Aorta (tissue), 5 donors: ENCODE measurements around the gene CARMIL3. TPM values are rescaled to one million over a fixed set of nuclear protein-coding genes. Genes with fewer than 3 reads are reported as not detected.

Experiments used
- ATAC-seq: fragments of 200-7000 bp; cut with Tn5 transposase; one replicate; pipeline ENCODE4 v1.9.1; 2022; ENCODE audit warnings: moderate library complexity; ENCODE audit not compliant: low FRiP score
- DNase-seq, 2 donors: peaks; one replicate each; pipeline ENCODE4 v3.0.0-alpha.2; 2020
- H3K27ac ChIP-seq, 2 donors: one replicate each; pipeline ENCODE4 v1.5.1; 2013; ENCODE audit warnings: low read length in 2 of 2, mild to moderate bottlenecking in 2 of 2, moderate library complexity in 2 of 2, control low read depth in 1 of 2, inconsistent platforms in 1 of 2, low read depth in 1 of 2
- H3K27me3 ChIP-seq, 2 donors: one replicate each; pipeline ENCODE4 v1.6.1; 2013; ENCODE audit warnings: control low read depth in 1 of 2, low read length in 1 of 2, mild to moderate bottlenecking in 1 of 2, moderate library complexity in 1 of 2; ENCODE audit not compliant: insufficient read depth in 2 of 2, control insufficient read depth in 1 of 2
- H3K36me3 ChIP-seq, 2 donors: one replicate each; pipeline ENCODE4 v1.6.1; 2013; ENCODE audit warnings: control low read depth in 1 of 2, low read length in 1 of 2, mild to moderate bottlenecking in 1 of 2; ENCODE audit not compliant: insufficient read depth in 2 of 2, control insufficient read depth in 1 of 2
- H3K4me1 ChIP-seq, 2 donors: one replicate each; pipeline ENCODE4 v1.6.1; 2013; ENCODE audit warnings: low read length in 2 of 2, control low read depth in 1 of 2, mild to moderate bottlenecking in 1 of 2, moderate library complexity in 1 of 2; ENCODE audit not compliant: insufficient read depth in 2 of 2, control insufficient read depth in 1 of 2
- H3K4me3 ChIP-seq, 2 donors: one replicate each; pipeline ENCODE4 v1.5.1; 2013; ENCODE audit warnings: low read length in 2 of 2, control low read depth in 1 of 2, mild to moderate bottlenecking in 1 of 2
- H3K9me3 ChIP-seq: one replicate; pipeline ENCODE4 v1.6.1; 2013; ENCODE audit warnings: mild to moderate bottlenecking, low read length; ENCODE audit not compliant: control insufficient read depth
- WGBS, 2 donors: extraction: QIAGEN DNeasy Blood & Tissue Kit; methylation state at CpG; one replicate each; pipeline ENCODE4 v1.1.7; 2013; 5-methylcytosine and 5-hydroxymethylcytosine counted together
- intact Hi-C, 2 donors: fragments of 100-400 bp; cut with DNase I; formaldehyde crosslinking; loops; one replicate each; pipeline versions ENCODE4 v1.14.2 to v1.15.0; 2022
- polyA plus RNA-seq, 2 donors: library from polyadenylated mRNA; stranded (reverse); fragments of 200-250 nt; gene quantifications; one replicate each; pipeline ENCODE4 v1.2.3, GENCODE V29; 2013
- total RNA-seq, 2 donors: library from RNA; stranded (reverse); fragmentation: NEBNext Ultra II Directional; extraction: Animal tissue kit (Norgen Biotek cat#: 25700); gene quantifications; one replicate each; pipeline ENCODE4 v1.2.1, GENCODE V29; 2021
- donor health status: healthy with polysubstance abuse.
- donor health status: Bipolar disorder and iron deficiency.
- donor health status: DM: no; HTN: no; CAD: no.
- donor health status: DM: no; HTN: no; CAD: no.
- donor health status: DM: yes; HTN: yes; CAD: no.

Gene CARMIL3
- total and polyA plus RNA-seq, 4 donors: 0.24 to 0.43 (median 0.42) TPM; not detected in 1

DNA sequence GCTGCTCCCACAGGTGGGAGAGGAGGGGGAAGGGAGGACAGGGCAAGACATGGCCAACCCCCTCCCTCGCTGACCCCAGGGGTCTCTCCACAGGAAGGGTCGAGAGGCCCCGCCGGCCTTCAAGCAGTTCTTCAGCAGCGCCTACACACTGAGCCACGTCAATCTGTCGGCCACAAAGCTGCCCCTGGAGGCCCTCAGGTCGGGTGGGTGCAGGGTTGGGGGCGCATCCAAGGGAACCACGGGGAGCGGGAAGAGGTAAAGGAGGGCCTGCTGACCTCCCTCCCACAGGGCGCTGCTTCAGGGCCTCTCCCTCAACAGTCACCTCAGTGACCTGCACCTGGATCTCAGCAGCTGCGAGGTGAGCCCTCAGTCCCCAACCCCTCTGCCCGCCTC lies 6.1 kb downstream of the CARMIL3 start:
- intact Hi-C loops: loop anchor here (1.0 to 5.0 kb wide), 5 partner anchors 32 to 51 kb away; no protein-coding TSS in a partner anchor
- ATAC-seq: no peak
- H3K36me3 ChIP-seq: no peaks in the 10 kb centered on the region
- H3K4me1 ChIP-seq: no peaks in the 10 kb centered on the region
- 45 to 54% methylated on average over 14 of the region's 14 CpGs for WGBS, 2 donors
- H3K9me3 ChIP-seq: no peaks in the 10 kb centered on the region
- DNase-seq: peak in 1 of 2 donors; percentile 47
- no peak overlapping the region for H3K4me3 ChIP-seq
- no peak overlapping the region for H3K27ac ChIP-seq
- no peaks in the 10 kb centered on the region for H3K27me3 ChIP-seq

DNA sequence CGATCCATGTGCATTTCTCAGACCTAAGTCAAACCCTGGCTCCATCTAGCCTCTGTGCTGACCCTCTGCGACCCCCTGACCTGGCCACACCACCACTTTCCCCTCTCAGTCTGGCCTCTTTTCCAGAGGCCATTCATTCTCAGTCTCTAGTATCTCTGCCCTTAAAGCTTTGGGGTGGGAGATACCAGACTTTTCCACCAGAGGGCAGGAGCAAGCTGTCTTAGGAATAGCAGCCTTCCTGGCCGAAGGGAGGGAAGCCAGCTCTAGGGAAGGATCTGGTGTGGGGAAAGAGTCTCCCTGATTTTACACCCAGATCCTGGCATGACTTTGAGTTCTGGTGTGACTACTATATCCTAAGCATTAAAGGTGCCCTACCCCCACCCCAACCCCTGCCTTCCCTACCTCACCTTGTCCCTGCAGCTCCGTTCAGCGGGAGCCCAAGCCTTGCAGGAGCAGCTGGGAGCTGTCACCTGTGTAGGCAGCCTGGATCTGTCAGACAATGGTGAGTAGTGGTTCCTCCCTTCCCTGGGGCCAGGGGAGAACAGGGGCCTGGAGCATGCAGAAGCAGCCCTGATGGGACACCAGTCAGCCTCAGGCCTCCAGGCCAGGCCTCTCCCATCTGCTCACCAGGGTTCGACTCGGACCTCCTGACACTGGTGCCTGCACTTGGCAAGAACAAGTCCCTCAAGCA lies 6.6 kb downstream of the CARMIL3 start:
- no peaks in the 10 kb centered on the region for H3K9me3 ChIP-seq
- ATAC-seq: peak; percentile 49
- H3K36me3 ChIP-seq: no peaks in the 10 kb centered on the region
- 48 to 57% methylated on average over 7 of the region's 7 CpGs for WGBS, 2 donors
- H3K4me3 ChIP-seq: no peak overlapping the region
- H3K27me3 ChIP-seq: no peaks in the 10 kb centered on the region
- no peak overlapping the region for H3K27ac ChIP-seq
- peak; percentile 78 to 83 for DNase-seq
- intact Hi-C loops: loop anchor here (1.0 to 5.0 kb wide), 5 partner anchors 32 to 51 kb away; no protein-coding TSS in a partner anchor
- no peaks in the 10 kb centered on the region for H3K4me1 ChIP-seq

DNA sequence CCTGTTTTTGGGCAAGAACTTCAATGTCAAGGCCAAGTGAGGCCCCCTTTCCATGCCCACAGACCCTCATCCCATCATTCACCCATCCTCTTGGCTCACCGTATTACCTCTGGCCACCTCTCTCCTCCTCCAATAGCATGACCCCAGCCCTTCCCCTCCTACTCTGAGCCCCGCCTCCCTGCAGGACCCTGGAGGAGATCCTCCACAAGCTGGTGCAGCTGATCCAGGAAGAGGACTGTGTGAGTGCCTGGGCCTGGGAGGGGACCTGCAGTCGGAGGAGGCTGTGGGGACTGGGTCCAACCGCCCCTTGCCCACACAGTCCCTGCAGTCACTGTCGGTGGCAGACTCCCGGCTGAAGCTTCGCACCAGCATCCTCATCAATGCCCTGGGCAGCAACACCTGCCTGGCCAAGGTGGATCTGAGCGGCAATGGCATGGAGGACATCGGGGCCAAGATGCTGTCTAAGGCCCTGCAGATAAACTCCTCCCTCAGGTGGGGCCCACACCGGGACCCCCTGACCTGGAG lies 7.2 kb downstream of the CARMIL3 start:
- Histone ChIP-seq H3K4me3 (no peak overlapping the region), H3K4me1 (no peaks in the 10 kb centered on the region), H3K9me3 (no peaks in the 10 kb centered on the region), H3K36me3 (no peaks in the 10 kb centered on the region), H3K27ac (no peak overlapping the region), H3K27me3 (no peaks in the 10 kb centered on the region)
- WGBS, 2 donors: 87 to 96% methylated on average over 9 to 10 of the region's 10 CpGs
- intact Hi-C loops: loop anchor here (1.0 to 5.0 kb wide), 5 partner anchors 31 to 50 kb away; no protein-coding TSS in a partner anchor
- ATAC-seq (no peak), DNase-seq (peak; percentile 39 to 43)

DNA sequence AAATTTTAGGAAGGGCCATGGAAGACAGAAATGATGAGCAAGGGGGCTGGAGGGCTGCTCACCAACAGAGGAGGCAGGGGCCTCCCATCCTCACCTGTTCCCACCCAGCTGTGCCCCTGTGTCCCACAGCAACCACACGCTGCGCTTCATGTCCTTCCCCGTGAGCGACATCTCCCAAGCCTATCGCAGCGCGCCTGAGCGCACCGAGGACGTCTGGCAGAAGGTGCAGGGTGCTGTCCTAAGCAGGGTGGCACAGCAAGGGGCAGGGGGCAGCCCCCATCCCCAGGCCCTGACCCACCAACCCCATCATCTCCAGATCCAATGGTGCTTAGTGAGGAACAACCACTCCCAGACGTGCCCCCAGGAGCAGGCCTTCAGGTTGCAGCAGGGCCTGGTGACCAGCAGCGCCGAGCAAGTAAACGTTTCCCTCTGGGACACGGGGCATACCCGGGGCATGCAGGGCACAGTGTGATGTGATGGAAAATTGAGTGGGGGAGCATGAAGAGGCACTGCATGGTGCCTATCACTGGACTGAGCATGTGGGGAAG lies 8.1 kb downstream of the CARMIL3 start:
- 92 to 93% methylated on average over 16 of the region's 16 CpGs for WGBS, 2 donors
- no peak for ATAC-seq
- Histone ChIP-seq H3K9me3 (no peaks in the 10 kb centered on the region), H3K4me1 (no peaks in the 10 kb centered on the region), H3K27me3 (no peaks in the 10 kb centered on the region), H3K36me3 (no peaks in the 10 kb centered on the region), H3K27ac (no peak overlapping the region), H3K4me3 (no peak overlapping the region)
- DNase-seq: peak in 1 of 2 donors; percentile 66
- intact Hi-C loops: loop anchor here in 1 of 2 donors (2.0 to 5.0 kb wide), 2 partner anchors 31 to 47 kb away; no protein-coding TSS in a partner anchor

DNA sequence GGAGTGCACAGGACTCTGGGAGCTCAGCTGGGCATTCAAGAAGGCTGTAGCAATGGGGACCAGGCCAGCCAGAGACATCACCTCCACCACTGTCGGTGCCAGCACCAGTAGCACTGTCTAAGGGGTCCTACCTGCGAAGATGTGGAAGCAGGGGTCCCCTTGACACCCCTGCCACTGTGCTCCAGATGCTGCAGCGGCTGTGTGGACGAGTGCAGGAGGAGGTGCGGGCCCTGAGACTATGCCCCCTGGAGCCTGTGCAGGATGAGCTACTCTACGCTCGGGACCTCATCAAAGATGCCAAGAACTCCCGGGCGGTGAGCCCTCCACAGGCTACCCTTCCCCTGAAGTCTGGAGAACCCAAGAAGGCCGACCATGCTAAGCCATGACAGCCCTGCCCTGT lies 8.6 kb downstream of the CARMIL3 start:
- WGBS, 2 donors: 91 to 92% methylated on average over 10 of the region's 10 CpGs
- no peaks in the 10 kb centered on the region for H3K9me3 ChIP-seq
- H3K27ac ChIP-seq: no peak overlapping the region
- H3K4me3 ChIP-seq: no peak overlapping the region
- H3K4me1 ChIP-seq: no peaks in the 10 kb centered on the region
- no peaks in the 10 kb centered on the region for H3K36me3 ChIP-seq
- intact Hi-C loops: no loop called here
- DNase-seq: no peak
- ATAC-seq: no peak
- H3K27me3 ChIP-seq: no peaks in the 10 kb centered on the region

DNA sequence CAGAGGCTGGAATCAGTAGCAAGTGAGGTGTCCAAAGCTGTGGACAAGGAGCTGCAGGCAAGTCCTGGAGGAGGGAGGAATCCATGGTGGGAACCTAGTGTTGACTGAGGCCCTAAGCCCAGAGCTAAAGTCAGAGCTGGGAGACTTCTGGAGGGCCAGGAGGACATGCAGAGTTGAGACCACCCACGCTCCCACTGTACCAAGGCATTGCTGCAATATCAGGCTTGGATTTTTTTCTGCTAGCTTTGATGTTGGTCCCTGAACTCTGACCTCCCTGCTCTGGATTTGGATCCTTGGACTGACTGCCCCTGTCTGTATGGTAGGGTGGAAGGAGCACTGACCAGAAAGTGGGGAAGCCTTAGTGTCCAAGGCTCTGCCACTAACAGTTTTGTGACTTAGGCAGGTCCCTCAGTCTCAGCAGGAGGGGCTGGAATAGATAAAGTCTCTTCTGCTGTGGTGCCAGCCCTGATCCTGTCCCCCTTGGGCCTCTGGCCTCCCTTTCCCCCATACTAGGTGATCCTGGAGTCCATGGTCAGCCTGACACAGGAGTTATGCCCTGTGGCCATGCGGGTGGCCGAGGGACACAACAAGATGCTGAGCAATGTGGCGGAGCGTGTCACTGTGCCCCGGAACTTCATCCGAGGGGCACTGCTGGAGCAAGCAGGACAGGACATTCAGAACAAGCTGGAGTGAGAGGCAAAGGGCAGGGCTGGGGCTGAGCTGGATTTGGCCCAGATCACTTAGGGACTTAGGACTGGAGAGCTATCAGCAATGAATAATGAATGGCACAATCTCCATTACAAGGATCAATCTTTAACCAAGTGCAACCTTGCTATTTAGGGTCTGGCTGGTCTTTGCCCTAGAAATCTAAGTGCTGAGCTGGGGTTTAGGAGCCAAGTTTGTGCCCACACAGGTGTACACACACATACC lies 9.4 kb downstream of the CARMIL3 start:
- intact Hi-C loops: no loop called here
- DNase-seq (no peak), ATAC-seq (no peak)
- WGBS, 2 donors: 92 to 96% methylated on average over 7 of the region's 7 CpGs
- H3K36me3 ChIP-seq: no peaks in the 10 kb centered on the region
- H3K9me3 ChIP-seq: no peaks in the 10 kb centered on the region
- H3K4me3 ChIP-seq: no peak overlapping the region
- H3K27ac ChIP-seq: no peak overlapping the region
- H3K4me1 ChIP-seq: no peaks in the 10 kb centered on the region
- no peaks in the 10 kb centered on the region for H3K27me3 ChIP-seq

DNA sequence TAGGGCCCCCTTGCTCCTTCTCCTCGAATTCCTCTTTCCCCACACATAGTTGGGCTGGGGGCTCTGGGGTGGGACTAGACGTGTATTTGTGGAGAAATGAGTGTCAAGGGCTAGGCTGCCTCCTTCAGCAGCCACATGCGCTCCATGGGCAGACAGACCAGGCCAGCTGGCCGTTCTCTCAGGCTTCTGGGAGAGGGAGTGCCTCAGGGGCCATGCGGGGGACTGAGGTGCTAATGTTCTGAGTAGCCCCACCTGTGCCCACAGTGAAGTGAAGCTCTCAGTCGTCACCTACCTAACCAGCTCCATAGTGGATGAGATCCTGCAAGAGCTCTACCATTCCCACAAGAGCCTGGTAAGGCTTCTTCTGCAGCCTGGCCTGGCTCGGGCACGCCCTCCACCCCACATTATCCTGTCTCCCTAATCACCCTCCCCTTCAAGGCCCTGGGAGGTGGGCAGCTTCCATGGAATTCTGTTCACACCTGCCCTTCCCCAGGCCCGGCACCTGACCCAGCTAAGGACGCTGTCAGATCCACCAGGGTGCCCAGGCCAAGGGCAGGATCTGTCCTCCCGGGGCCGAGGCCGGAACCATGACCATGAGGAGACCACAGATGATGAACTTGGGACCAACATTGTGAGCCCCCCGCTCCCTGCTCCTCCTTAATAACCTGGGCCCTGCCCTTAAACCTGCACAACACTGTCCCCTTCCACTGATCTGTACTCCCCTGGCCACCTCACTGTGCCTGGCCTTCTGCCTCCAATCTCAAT lies 10.6 kb downstream of the CARMIL3 start:
- DNase-seq (no peak), ATAC-seq (no peak)
- intact Hi-C loops: no loop called here
- 90 to 92% methylated on average over 14 of the region's 14 CpGs for WGBS, 2 donors
- H3K27me3 ChIP-seq: no peaks in the 10 kb centered on the region
- H3K9me3 ChIP-seq: no peaks in the 10 kb centered on the region
- no peak overlapping the region for H3K4me3 ChIP-seq
- H3K27ac ChIP-seq: no peak overlapping the region
- no peaks in the 10 kb centered on the region for H3K36me3 ChIP-seq
- no peaks in the 10 kb centered on the region for H3K4me1 ChIP-seq

DNA sequence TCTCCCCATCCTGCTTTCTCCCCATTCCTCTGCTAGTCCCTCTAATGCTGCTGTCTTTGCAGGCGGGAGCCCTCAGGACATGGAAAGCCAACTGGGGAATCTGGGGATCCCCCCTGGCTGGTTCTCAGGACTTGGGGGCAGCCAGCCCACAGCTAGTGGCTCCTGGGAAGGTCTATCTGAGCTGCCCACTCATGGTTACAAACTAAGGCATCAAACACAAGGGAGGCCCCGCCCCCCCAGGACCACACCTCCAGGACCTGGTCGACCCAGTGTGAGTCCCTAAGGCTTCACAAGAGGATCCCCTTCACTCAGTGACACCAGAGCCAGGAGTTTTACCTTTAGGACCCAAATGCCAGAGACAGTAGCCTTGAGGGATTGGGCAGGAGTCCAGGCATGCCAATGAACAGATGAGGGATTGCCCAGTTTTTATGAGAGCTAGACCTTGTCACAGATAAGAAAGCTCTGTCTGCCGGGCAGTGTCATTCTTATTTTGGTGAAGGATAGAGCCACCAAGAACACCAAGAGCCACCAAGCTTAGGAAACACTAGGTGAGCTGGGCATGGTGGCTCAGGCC lies 11.5 kb downstream of the CARMIL3 start:
- ATAC-seq (no peak), DNase-seq (no peak)
- no peaks in the 10 kb centered on the region for H3K27me3 ChIP-seq
- no peaks in the 10 kb centered on the region for H3K4me1 ChIP-seq
- H3K4me3 ChIP-seq: no peak overlapping the region
- no peak overlapping the region for H3K27ac ChIP-seq
- H3K9me3 ChIP-seq: no peaks in the 10 kb centered on the region
- intact Hi-C loops: no loop called here
- WGBS, 2 donors: 82 to 87% methylated on average over 4 of the region's 4 CpGs
- H3K36me3 ChIP-seq: no peaks in the 10 kb centered on the region
